Eye (tissue), 1 donor: Measurements from ENCODE around the gene DOCK4.

Source experiments
- DNase-seq: peaks from one replicate; pipeline ENCODE4 v3.0.0-alpha.2; 2015

The DOCK4 gene

GRCh38 chr7:111872450-111873325 lies 333.5 kb downstream of the DOCK4 start:
- DNase-seq = no peak

GRCh38 chr7:111871283-111871682 lies 334.9 kb downstream of the DOCK4 start:
- no peak for DNase-seq

GRCh38 chr7:111869280-111869679 lies 336.9 kb downstream of the DOCK4 start:
- peak; percentile 8 for DNase-seq

DNA sequence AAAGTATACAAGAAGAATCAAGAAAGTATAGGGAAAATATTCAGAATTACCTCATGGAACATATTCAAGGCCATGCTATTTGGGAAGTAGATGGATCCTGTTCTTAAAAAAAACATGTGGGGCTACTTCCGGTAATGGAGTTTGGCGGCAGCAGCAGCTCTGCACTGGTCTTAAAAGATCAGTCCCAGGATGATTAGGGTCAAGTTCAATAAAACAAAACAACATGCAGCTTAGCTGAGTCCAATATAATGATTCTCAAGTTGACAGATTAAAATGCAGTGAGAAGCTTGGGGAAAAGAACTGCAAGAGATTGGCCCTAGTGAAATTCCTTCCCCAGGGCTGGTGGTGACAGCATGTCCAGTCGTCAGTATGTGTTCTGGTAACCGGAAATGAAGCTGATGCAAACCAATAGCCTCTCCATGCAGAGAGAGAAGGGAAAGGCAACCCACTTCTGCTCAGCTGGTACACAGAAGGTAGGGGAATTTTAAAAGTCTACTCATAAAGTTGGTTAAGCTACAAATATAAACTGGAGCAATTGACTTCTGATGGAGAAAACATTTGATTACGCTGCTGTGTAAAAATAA lies 338.8 kb downstream of the DOCK4 start:
- DNase-seq = peak; percentile 15

GRCh38 chr7:111866787-111867186 lies 339.4 kb downstream of the DOCK4 start:
- no peak for DNase-seq

DNA sequence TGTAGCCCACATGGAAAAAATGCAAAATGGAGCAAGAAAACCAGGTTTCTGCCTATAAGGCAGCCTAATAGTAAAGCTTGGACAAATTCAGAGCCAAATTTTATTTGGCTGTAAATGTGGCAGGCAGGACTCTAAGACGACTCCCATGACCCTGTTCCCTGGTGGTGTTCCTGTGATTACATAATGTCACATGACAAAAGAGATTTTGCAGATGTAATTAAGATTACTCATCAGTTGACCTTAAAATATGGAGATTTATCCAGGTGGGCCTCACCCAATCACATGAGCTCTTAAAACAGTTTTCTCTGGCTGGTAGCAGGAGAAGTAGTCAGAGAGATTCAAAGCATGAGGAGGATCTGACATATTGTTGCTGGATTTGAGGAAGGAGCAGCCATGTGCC lies 340.8 kb downstream of the DOCK4 start:
- no peak for DNase-seq

DNA sequence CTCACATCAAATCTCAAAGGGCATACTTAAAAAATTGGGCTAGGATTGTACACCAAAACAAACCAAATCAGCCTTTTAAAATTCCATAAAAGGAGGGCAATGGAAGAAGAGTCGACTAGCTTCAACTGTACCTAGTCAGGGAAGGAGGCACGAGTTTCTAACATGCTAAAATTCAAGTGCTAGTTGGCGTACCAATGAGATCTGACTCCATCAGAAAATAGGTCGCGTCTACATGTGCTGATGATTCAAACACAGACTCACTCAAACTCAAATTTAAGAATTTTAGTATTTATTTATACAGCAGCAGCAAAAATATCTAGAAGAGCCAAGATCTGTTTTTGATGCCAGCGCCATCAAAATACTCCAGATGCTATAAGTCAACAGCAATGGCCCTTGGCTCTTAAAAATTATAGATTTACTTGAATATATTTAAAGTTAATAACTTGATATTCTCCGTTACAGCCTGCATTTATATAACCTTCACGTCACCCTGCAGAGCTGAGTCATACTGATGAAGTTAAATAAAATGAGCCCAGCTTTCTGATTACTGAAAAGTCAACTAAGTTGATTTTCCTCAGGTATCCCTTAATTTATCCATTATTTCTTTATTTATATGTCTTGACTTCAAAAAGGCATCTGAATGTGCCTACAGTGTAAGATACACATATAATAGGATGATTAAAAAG lies 341.8 kb downstream of the DOCK4 start:
- DNase-seq = no peak

DNA sequence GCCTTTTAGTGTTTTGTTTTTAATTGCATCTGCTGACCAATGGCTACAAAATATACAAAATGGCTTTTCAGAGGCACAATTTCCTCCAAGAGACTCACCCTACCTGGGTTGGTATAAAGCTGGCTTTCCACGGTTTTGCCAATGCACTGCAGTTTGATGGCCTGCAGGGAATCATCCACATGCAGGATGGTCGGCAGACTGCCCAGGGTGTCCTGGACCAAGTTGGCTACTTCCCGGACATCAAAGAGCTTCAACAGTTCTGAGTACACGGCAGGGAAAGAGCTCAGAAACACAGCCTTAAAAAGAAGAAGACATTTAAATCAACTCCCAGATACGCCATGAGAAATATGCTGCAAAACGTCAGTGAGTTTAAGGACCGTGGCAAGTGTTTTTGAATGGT lies 342.9 kb downstream of the DOCK4 start:
- no peak for DNase-seq

GRCh38 chr7:111860248-111860647 lies 346.0 kb downstream of the DOCK4 start:
- DNase-seq = no peak

- DNase-seq = no peak
These were observed 347.9 kb downstream of the DOCK4 start for GRCh38 chr7:111858331-111858730.

DNA sequence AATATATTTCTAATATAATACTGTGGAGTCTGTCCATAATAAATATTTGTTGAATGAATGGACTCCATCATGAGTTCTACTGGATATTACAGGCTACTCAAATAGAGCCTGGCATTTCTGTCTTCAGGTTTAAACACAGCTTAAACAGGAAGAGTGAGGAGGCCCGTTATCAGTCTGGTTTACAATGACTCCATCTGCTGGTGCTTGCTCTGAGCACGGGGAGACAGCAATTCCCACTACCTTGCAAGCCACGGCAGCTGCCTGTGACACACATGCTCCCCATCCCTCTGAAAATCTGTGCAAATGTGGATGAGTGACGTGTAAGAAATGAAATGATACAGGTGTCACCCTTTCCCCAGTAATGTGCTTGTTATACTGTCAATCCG lies 350.4 kb downstream of the DOCK4 start:
- DNase-seq = peak; percentile 16

GRCh38 chr7:111855161-111855841 lies 350.9 kb downstream of the DOCK4 start:
- peak; percentile 42 for DNase-seq

DNA sequence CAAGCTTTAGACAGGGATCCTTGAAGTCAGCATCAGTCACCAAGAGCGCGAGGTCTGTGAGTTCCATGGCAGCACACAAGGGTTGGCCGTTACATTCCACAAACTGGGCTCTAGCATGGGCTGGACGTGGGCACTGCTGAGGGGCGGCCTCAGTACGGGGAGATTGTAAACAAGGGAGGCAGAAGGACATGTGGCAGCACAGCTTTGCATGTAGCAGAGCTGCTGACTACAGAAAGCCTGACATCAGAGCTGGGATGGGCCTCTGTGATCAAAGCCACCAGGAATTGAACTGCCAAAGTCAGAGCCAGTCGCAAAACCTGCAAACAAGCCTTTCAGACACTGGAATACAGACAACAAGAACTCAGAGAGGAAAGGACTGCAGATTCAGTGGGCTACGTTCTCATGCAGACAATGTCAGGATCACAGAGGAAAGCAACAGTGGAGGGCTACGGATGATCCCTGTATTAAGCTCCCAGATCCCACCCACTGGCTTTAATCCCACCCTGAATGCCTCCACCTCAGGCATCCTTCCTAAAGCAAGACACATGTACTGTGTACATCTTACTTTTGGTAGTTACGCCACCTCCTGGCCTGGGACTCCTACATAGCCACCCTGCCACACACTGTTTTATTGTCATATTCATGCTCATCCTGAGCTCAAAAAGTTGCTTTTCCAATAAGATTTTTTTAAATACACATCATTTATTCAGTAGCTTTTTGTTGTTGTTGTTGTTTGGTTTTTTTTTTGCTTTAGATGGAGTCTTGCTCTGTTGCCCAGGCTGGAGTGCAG lies 352.8 kb downstream of the DOCK4 start:
- DNase-seq = no peak

DNA sequence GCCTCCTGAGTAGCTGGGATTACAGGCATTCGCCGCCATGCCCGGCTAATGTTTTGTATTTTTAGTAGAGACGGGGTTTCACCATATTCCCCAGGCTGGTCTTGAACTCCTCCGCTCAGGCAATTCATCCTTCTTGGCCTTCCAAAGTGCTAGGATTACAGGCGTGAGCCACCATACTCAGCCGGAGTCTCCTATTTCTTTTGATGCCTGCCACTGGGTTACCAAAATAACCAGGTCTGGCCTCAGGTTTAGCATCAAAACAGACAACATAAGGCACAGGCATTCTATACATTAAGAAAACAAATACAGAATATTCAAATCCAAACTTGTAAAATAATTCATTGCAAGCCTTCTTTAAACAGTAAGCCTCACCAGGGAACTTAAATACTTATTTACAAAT lies 354.1 kb downstream of the DOCK4 start:
- no peak for DNase-seq

DNA sequence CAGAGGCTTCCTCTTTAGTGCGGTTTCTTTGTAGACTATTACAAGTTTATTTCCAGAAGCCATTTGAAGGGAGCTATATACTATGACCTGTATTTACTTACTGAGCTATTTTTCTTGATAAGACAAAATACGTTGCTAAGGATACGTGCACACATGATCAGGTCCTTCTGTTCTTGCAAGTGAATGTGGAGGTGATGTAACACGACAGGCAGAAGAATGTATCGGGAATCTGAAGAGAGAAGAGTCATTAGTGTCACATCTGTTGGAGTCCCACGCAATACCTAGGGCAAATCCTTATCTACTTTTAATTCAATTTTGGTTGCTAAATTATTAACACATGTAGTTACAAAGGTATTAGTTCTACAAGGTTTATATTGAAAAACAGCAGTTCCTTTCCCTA lies 359.3 kb downstream of the DOCK4 start:
- DNase-seq = peak; percentile 39

DNA sequence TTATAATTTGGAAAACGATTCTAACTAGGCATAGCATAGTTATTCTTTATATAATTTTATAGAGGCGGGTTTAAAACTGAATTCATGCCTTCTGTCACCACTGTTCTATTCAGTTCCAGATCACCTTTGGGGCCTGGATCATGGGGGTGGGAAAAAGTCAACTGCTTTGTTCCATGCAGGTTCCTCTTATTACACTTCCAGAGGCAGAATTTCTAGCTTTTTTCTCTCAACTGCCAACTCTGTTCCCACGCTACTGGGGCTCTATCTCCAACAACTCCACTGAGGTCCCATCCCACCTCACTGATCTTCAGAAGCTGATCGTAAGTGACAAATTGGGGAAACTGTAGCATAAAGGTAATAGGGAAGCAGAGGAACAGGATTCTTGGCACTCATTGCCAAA lies 360.3 kb downstream of the DOCK4 start:
- DNase-seq = peak; percentile 12

DNA sequence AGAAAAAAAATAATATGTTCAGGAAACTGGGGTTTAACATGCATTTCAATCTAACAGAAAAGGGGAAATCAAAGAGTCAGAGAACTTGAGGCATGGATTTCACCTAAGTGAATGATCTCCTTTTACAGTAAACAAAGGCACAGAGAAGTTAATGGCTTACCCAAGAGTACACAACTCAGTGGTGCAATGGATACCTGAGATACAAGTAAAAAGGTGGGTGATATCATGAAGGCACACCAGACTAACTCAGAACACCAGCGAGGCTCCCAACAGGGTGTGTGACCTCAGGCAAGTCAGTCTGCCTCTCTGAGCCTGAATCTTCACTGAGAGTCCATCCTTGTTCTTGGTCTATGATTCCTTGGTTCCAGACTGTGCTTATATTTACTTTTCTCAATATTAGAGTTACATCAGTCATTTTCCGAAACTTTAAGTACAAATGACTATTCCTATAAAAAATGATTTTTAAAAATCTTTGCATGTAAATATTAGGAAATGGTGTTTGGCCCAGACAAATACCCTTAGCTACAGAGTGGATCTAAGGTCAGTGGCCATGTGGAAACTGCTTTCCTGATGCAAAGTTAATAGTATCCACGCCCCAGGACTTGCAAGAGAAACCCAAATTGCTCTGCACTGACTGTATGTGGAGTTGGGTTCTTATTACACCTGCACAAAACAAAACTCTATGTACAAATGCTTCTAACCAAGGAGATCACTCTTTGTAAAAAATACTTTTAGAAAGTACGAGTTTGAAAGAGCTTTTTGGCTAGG lies 361.1 kb downstream of the DOCK4 start:
- no peak for DNase-seq

- no peak for DNase-seq
These were observed 363.7 kb downstream of the DOCK4 start for GRCh38 chr7:111842491-111842890.

DNA sequence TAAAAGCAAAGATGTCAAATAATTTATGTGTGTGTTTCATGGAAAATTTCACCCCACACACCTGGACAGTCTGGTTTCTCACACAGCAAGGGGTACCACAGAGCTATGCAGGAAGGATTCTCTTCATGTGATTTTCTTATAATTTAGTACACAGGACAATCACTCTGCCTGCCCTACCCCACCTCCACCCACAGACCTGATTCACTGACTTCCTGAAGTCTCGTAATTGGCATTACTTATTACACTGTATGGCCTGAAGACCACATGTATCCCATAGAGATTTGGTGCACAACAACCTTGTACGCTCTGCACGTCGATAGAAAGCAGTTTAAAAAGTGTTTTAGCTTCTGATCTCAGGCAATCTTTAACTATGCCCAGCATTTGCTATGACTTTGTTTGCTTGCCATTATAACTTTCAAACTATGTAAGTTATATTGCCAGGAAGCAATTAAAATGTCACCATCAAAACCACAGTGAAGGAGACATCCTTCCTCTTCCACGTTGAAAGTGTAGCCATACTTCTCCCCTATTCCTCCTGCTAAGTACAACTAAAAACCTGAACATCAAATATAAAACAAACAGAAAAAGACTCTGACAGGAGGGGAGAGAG lies 364.5 kb downstream of the DOCK4 start:
- no peak for DNase-seq

DNA sequence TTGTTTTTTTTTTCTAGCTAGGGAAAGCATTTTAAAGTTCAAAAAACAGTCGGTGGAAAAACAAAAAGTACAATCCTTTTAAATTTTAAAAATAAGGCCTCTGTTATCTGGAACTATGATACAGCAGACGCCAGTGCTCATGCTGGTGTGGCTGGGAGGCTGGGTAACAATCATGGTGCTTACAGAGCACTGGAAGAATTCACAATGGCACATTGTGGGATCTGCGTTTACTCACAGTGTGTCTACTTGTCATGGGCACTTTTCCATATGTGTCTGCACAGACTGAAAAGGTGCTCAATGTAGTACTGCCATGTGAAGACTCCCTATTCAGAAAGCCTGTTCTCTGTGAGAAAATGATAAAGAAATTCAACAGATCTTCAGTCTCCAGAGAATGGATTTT lies 365.7 kb downstream of the DOCK4 start:
- no peak for DNase-seq

GRCh38 chr7:111839261-111839660 lies 366.9 kb downstream of the DOCK4 start:
- no peak for DNase-seq
